NCI-H82 treated with DMSO at 0.1 percent for 48 hours (cell line): Measurements from ENCODE around the gene EEF1AKMT2.

ENCODE experiments used
- DNase-seq: peaks from one replicate; lab custom pipeline; 2025; ENCODE audit not compliant: unreplicated experiment; lab: John Stamatoyannopoulos, UW

Gene EEF1AKMT2

GRCh38 chr10:124723826-124724225, 67.9 kb downstream of the EEF1AKMT2 start:
- no peak for DNase-seq

GRCh38 chr10:124722798-124723783, 68.6 kb downstream of the EEF1AKMT2 start:
- DNase-seq: no peak

- no peak for DNase-seq
These were observed 70.2 kb downstream of the EEF1AKMT2 start for GRCh38 chr10:124721330-124722045.

GRCh38 chr10:124719213-124719851, 72.4 kb downstream of the EEF1AKMT2 start:
- DNase-seq: no peak

GRCh38 chr10:124717911-124718741, 73.6 kb downstream of the EEF1AKMT2 start:
- DNase-seq: peak; percentile 56

GRCh38 chr10:124717041-124717757, 74.5 kb downstream of the EEF1AKMT2 start:
- no peak for DNase-seq

- no peak for DNase-seq
These were observed 75.3 kb downstream of the EEF1AKMT2 start for GRCh38 chr10:124716369-124716768.

GRCh38 chr10:124715439-124715838, 76.2 kb downstream of the EEF1AKMT2 start:
- DNase-seq: no peak

- no peak for DNase-seq
These were observed 77.9 kb downstream of the EEF1AKMT2 start for GRCh38 chr10:124713679-124714255.

GRCh38 chr10:124712704-124713407, 78.8 kb downstream of the EEF1AKMT2 start:
- no peak for DNase-seq

- no peak for DNase-seq
These were observed 80.5 kb downstream of the EEF1AKMT2 start for GRCh38 chr10:124711145-124711544.

- DNase-seq: no peak
These were observed 81.3 kb downstream of the EEF1AKMT2 start for GRCh38 chr10:124710266-124710881.

- no peak for DNase-seq
These were observed 81.8 kb downstream of the EEF1AKMT2 start for GRCh38 chr10:124709861-124710260.

GRCh38 chr10:124708922-124709520, 82.7 kb downstream of the EEF1AKMT2 start:
- DNase-seq: no peak

GRCh38 chr10:124708246-124708779, 83.4 kb downstream of the EEF1AKMT2 start:
- DNase-seq: no peak
